Measurements from ENCODE around the gene PAXX.
"Not testable (repeated sequence)": the region's sequence is repeated elsewhere in the genome, so short reads cannot be mapped to it uniquely, and the experiment has no call there.

PAXX gene

DNA sequence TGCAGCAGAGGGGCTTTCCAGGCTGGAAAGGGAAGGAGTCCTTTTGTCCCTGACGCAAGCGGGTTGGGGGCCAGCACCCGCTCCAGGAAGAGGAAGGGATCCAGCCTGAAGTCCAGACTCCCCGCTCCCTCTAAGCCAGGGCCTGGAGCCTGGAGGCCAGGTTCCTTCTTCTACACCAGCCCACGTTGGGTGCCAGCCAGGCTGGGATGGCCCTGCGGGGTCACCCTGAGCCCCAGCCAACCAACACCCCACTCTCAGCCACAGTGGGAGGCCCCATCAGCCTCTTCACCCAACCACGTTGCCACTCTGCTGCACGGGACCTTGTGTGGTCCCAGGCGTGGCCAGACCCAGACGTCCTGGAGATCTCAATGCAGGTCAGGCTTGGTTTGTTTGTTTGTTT, 40.6 kb downstream of the PAXX start:
- FAIRE-seq (no peak), DNase-seq (ENCODE audit: insufficient read length, low spot score) (no peak)
- TF ChIP-seq POLR2AphosphoS5 (IDR thresholded peaks at IDR 0.05; ENCODE audit: low read depth, low read length) (no peak), TAF1 (IDR thresholded peaks at IDR 0.05; ENCODE audit: low read depth, low read length) (no peak), SPI1 (IDR thresholded peaks at IDR 0.05; ENCODE audit: low read depth, low read length) (no peak), POU2F2 (IDR thresholded peaks at IDR 0.05; ENCODE audit: low read depth, low read length) (no peak), PAX5 (IDR thresholded peaks at IDR 0.05; ENCODE audit: insufficient read depth, low read length, severe bottlenecking) (no peak), POLR2A (IDR thresholded peaks at IDR 0.05; ENCODE audit: low read depth, low read length) (no peak)

- DNase-seq (ENCODE audit: insufficient read length, low spot score); FAIRE-seq: not testable (repeated sequence)
Observed at GRCh38 chr9:137033481-137033880, 41.3 kb downstream of the PAXX start.

DNA sequence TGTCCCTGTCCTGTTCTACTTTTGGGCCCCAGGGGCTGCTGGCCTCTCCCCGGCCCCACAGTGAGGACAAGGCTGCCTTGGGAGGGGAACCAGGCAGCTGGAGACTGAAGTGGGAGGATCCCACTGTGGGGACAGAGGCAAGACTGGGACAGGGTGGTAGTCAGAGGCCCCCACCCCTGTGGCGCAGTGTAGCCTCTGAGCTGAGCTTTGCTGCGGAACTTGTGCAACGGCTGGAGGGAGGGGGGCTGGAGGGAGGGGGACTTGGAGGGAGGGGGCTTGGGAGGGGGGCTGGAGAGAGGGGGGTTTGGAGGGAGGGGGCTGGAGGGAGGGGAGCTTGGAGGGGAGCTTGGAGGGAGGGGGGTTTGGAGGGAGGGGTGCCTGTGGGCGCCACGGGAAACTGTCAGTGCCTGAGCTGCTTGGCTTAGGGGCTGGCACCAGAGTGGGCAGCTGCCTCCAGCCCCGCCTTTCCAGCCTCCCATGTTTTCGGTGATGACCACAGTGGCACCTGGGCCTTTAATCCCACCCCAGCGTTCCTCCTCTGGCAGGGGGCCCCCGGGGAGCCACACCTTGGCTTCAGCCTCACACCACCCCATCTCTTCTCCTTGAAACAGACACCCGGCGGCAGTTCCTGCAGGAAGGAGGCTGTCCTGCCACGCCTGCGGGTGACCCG, 42.0 kb downstream of the PAXX start:
- TF ChIP-seq PAX5 (IDR thresholded peaks at IDR 0.05; ENCODE audit: insufficient read depth, low read length, severe bottlenecking) (no peak), POLR2AphosphoS5 (IDR thresholded peaks at IDR 0.05; ENCODE audit: low read depth, low read length) (no peak), POU2F2 (IDR thresholded peaks at IDR 0.05; ENCODE audit: low read depth, low read length) (no peak), POLR2A (IDR thresholded peaks at IDR 0.05; ENCODE audit: low read depth, low read length) (no peak), TAF1 (IDR thresholded peaks at IDR 0.05; ENCODE audit: low read depth, low read length) (no peak), SPI1 (IDR thresholded peaks at IDR 0.05; ENCODE audit: low read depth, low read length) (no peak)
- no peak for FAIRE-seq
- DNase-seq (ENCODE audit: insufficient read length, low spot score) = no peak

GRCh38 chr9:137034709-137035506, 42.7 kb downstream of the PAXX start:
- peak; percentile 97 for DNase-seq (ENCODE audit: insufficient read length, low spot score)
- no peak for TF ChIP-seq POLR2A (IDR thresholded peaks at IDR 0.05; ENCODE audit: low read depth, low read length)
- TF ChIP-seq TAF1 (IDR thresholded peaks at IDR 0.05; ENCODE audit: low read depth, low read length) = no peak
- no peak for TF ChIP-seq PAX5 (IDR thresholded peaks at IDR 0.05; ENCODE audit: insufficient read depth, low read length, severe bottlenecking)
- TF ChIP-seq POLR2AphosphoS5 (IDR thresholded peaks at IDR 0.05; ENCODE audit: low read depth, low read length) = no peak
- peak; percentile 99 for FAIRE-seq

DNA sequence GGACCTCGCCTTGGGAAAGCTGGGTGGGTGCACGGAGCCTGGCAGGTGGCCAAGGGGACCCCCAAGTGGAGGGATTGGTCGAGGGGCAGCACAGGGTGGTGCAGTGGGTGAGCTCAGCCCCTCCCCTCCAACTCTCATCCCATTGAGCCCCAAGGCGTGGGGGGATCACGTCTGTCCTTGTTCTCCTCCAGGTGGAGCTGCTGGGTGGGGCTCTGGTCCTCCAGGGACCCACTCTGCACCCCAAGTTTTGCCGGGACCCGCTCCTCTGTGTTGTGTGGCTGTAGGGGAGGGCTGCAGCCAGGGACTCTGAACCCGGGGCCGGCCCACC, 43.2 kb downstream of the PAXX start:
- TF ChIP-seq POLR2AphosphoS5 (IDR thresholded peaks at IDR 0.05; ENCODE audit: low read depth, low read length) (no peak), PAX5 (IDR thresholded peaks at IDR 0.05; ENCODE audit: insufficient read depth, low read length, severe bottlenecking) (no peak)
- no peak for FAIRE-seq
- DNase-seq (ENCODE audit: insufficient read length, low spot score) = no peak

DNA sequence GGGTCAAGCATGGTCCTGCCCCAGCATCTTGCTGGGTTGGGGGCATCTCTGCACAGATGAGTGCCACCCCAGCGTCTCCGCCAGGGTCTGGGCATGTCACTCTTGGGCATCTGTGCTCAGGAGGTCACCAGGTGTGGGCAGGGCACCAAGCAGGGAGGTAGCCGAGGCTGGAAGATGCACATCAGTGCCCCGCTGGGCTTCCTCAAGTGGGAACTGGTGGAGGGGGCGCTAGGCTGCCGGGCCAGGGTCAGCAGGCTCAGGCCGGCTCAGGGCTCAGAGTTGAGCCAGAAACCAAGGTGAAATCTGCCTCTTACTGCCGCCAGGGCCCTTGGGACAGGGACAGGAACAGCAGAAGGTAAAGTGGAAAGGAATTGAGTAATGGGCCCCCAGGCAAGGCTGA, 43.7 kb downstream of the PAXX start:
- DNase-seq (ENCODE audit: insufficient read length, low spot score) = no peak
- FAIRE-seq = no peak
- TF ChIP-seq POU2F2 (IDR thresholded peaks at IDR 0.05; ENCODE audit: low read depth, low read length) = no peak

DNA sequence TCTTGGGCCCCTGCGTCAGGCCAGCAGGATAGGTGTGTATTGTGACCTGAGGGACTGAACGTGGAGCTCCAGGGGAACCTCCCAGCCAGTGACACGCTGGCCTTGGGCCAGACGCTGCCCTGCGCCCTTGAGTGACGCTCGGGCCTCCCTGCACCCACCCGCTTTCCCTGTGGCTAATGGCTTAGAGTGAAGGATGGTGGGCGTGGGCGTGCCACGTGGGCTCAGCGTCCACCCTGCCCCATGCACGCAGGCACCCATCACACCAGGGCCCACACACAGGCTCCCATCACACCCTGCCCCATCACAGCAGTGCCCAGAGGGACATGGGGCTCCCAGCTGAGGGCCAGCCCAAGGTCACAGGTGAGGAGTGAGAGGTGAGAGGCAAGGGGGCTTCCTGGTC, 44.8 kb downstream of the PAXX start:
- no peak for TF ChIP-seq POLR2AphosphoS5 (IDR thresholded peaks at IDR 0.05; ENCODE audit: low read depth, low read length)
- TF ChIP-seq POU2F2 (IDR thresholded peaks at IDR 0.05; ENCODE audit: low read depth, low read length) = no peak
- TF ChIP-seq TAF1 (IDR thresholded peaks at IDR 0.05; ENCODE audit: low read depth, low read length) = no peak
- TF ChIP-seq POLR2A (IDR thresholded peaks at IDR 0.05; ENCODE audit: low read depth, low read length) = no peak
- DNase-seq (ENCODE audit: insufficient read length, low spot score) (no peak), FAIRE-seq (no peak)

GRCh38 chr9:137037483-137037882, 45.3 kb downstream of the PAXX start:
- DNase-seq (ENCODE audit: insufficient read length, low spot score) = no peak
- TF ChIP-seq POU2F2 (IDR thresholded peaks at IDR 0.05; ENCODE audit: low read depth, low read length) (no peak), POLR2A (IDR thresholded peaks at IDR 0.05; ENCODE audit: low read depth, low read length) (no peak), POLR2AphosphoS5 (IDR thresholded peaks at IDR 0.05; ENCODE audit: low read depth, low read length) (no peak), PAX5 (IDR thresholded peaks at IDR 0.05; ENCODE audit: insufficient read depth, low read length, severe bottlenecking) (no peak), TAF1 (IDR thresholded peaks at IDR 0.05; ENCODE audit: low read depth, low read length) (no peak)
- FAIRE-seq = no peak

DNA sequence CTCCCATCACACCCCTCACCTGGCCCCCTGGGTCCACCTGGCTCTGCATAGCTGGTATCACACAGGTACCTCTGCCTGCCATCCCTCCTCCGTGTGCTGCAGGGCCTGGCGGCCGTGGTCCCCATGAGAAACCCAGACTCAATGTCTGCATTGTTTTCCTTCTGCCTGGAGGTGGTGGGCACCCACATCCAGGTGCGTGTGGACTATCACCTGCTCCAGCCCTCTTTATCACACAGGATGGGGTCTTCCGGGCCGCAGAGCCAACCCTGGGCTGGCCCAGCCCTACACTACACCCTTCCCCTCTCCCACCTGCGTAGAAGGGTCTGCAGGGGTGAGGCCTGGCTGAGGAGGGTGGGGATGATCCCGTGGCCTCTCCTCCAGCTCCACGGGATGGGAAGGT, 46.7 kb downstream of the PAXX start:
- no peak for DNase-seq (ENCODE audit: insufficient read length, low spot score)
- no peak for FAIRE-seq
- TF ChIP-seq POU2F2 (IDR thresholded peaks at IDR 0.05; ENCODE audit: low read depth, low read length) (no peak), POLR2AphosphoS5 (IDR thresholded peaks at IDR 0.05; ENCODE audit: low read depth, low read length) (no peak), SPI1 (IDR thresholded peaks at IDR 0.05; ENCODE audit: low read depth, low read length) (no peak), POLR2A (IDR thresholded peaks at IDR 0.05; ENCODE audit: low read depth, low read length) (no peak), TAF1 (IDR thresholded peaks at IDR 0.05; ENCODE audit: low read depth, low read length) (no peak), PAX5 (IDR thresholded peaks at IDR 0.05; ENCODE audit: insufficient read depth, low read length, severe bottlenecking) (no peak)

DNA sequence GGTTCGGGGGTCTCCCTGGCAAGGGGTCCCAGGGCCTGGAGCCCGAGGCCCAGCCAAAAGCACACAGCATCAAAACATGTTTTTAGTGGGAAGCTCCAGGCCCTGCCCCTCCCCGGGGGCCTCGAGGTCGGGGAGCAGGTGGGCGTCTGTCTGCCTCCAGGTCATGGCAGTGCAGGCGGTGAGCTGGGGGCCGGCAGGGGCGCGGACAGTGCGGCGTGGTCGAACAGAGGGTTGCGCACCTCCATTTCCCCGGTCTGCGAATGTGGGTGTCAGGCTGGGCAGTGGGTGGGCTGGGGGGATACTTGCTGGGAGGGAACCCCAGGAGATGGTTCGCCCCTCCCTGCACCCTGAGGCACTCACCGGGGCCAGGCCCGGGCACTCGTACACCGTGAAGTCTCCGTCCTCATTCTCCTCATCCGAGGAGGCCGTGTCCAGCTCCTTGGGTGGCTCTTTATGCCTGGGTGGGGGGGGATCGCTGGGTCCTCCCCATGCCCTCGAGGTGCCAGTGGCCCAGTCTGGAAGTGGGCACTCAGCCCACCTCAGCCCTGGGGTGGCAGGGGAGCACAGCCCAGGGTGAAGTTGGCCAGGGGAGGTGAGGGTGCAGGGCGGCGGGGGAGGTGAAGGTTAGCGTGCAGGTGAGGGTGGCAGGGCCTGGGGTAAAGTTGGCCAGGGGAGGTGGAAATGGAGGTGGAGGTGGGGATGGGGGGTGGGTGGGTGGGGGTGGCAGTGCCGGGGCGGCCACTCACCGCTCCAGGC, 47.6 kb downstream of the PAXX start:
- no peak for FAIRE-seq

More for the DNA sequence above, 47.6 kb downstream of the PAXX start:
- DNase-seq (ENCODE audit: insufficient read length, low spot score) = no peak
- TF ChIP-seq POU2F2 (IDR thresholded peaks at IDR 0.05; ENCODE audit: low read depth, low read length) = no peak
- TF ChIP-seq SPI1 (IDR thresholded peaks at IDR 0.05; ENCODE audit: low read depth, low read length) = no peak
- TF ChIP-seq TAF1 (IDR thresholded peaks at IDR 0.05; ENCODE audit: low read depth, low read length) = no peak
- TF ChIP-seq POLR2A (IDR thresholded peaks at IDR 0.05; ENCODE audit: low read depth, low read length) = no peak
- no peak for TF ChIP-seq POLR2AphosphoS5 (IDR thresholded peaks at IDR 0.05; ENCODE audit: low read depth, low read length)
- TF ChIP-seq PAX5 (IDR thresholded peaks at IDR 0.05; ENCODE audit: insufficient read depth, low read length, severe bottlenecking) = no peak

Measured in GM12891 (cell line).